Ovary (tissue), 9 donors: ENCODE results near the gene SLAIN2. TPM values are rescaled to one million over a fixed set of nuclear protein-coding genes. Genes with fewer than 3 reads are reported as not detected.
"Not testable (repeated sequence)": the region's sequence is repeated elsewhere in the genome, so short reads cannot be mapped to it uniquely, and the experiment has no call there.

Experiments
- DNase-seq, 5 donors: peaks; one replicate each; pipeline ENCODE4 v3.0.0-alpha.2; 2019 to 2020
- H3K27ac ChIP-seq, 2 donors: fragments of 200-600 bp; one replicate each; pipeline versions ENCODE4 v1.5.1 to v1.8.0; 2019 to 2022
- H3K27me3 ChIP-seq: fragments of 200-600 bp; one replicate; pipeline ENCODE4 v1.8.0; 2022
- H3K36me3 ChIP-seq: fragments of 200-600 bp; sonication (generic); one replicate; pipeline ENCODE4 v1.5.1; 2019
- H3K4me1 ChIP-seq: one replicate; pipeline ENCODE4 v1.8.1; 2013; ENCODE audit warnings: mild to moderate bottlenecking, moderate library complexity; ENCODE audit not compliant: insufficient read depth
- H3K4me3 ChIP-seq: fragments of 200-600 bp; sonication (generic); one replicate; pipeline ENCODE4 v1.5.1; 2017
- H3K9me3 ChIP-seq, 2 donors: fragments of 200-600 bp in 1 of 2; sonication (generic) in 1 of 2; one replicate each; pipeline versions ENCODE4 v1.5.1 to v1.8.1; 2013 to 2019; ENCODE audit warnings: mild to moderate bottlenecking in 1 of 2, moderate library complexity in 1 of 2
- EP300 ChIP-seq: sonication (generic); formaldehyde crosslinking; IDR thresholded peaks from one replicate; pipeline ENCODE4 v1.6.1; 2017; ENCODE audit warnings: antibody characterized with exemption
- POLR2A ChIP-seq: fragments of 450-650 bp; IDR thresholded peaks from one replicate; pipeline ENCODE4 v1.6.1; 2017; ENCODE audit warnings: antibody characterized with exemption, mild to moderate bottlenecking, moderate library complexity
- whole genome bisulfite sequencing, 3 donors: extraction: QIAGEN DNeasy Blood & Tissue Kit in 1 of 3; methylation state at CpG; one replicate each; pipeline versions ENCODE4 v1.1.5 to v1.1.7; 2013 to 2017; 5-methylcytosine and 5-hydroxymethylcytosine counted together
- intact Hi-C, 4 donors: fragments of 100-400 bp; cut with DNase I; formaldehyde crosslinking; loops; one replicate each; pipeline versions ENCODE4 v1.11.0 to v1.15.1; 2022 to 2023
- polyA plus RNA-seq, 2 donors: library from polyadenylated mRNA; stranded (reverse); fragments of 200-250 nt in 1 of 2; fragments of 350-450 nt in 1 of 2; fragmentation: Illumina TruSeq in 1 of 2; extraction: RNeasy Lipid Tissue Mini Kit (QIAGEN cat#74804) in 1 of 2; gene quantifications; one replicate each; pipeline ENCODE4 v1.2.3, GENCODE V29; 2013 to 2014
- total RNA-seq, 7 donors: library from RNA; depleted of rRNA in 2 of 7; stranded (reverse); fragments of >200 nt in 2 of 7; fragmentation: NEBNext Ultra II Directional in 3 of 7; extraction: Animal tissue kit (Norgen Biotek cat#: 25700) in 3 of 7; gene quantifications; one replicate each; pipeline versions ENCODE4 v1.1.0 to v1.2.4, GENCODE V29; 2016 to 2023
- TF ChIP-seq, protein P1 (sequence below), 3 donors: fragments of 450-650 bp in 2 of 3; fragments of 200-600 bp in 1 of 3; IDR thresholded peaks; one replicate each; pipeline versions ENCODE4 v1.5.1 to v1.8.0; 2016 to 2022; ENCODE audit warnings: antibody characterized with exemption in 3 of 3, mild to moderate bottlenecking in 1 of 3
- donor health status: DM: no; HTN: no; CAD: no; lungs with moderate emphysema.
- donor health status: DM: no; HTN: no; CAD: no.
- donor health status: Bipolar disorder and iron deficiency.
- donor health status: DM: yes; HTN: yes; CAD: no.
- donor health status: DM: no; HTN: no; CAD: no.
- donor health status: DM: yes; HTN: yes; CAD: no.

Gene SLAIN2
- total and polyA plus RNA-seq, 9 donors: 38.2 to 133 (median 81.7) TPM

- Histone ChIP-seq H3K9me3 (no peaks in the 10 kb centered on the region), H3K4me3 (no peak overlapping the region), H3K27me3 (no peaks in the 10 kb centered on the region), H3K36me3 (no peaks in the 10 kb centered on the region), H3K4me1 (no peaks in the 10 kb centered on the region), H3K27ac (no peak overlapping the region)
- 89 to 93% (median 93%) methylated on average over 3 of the region's 3 CpGs for WGBS, 3 donors
- TF ChIP-seq, protein P1, sequence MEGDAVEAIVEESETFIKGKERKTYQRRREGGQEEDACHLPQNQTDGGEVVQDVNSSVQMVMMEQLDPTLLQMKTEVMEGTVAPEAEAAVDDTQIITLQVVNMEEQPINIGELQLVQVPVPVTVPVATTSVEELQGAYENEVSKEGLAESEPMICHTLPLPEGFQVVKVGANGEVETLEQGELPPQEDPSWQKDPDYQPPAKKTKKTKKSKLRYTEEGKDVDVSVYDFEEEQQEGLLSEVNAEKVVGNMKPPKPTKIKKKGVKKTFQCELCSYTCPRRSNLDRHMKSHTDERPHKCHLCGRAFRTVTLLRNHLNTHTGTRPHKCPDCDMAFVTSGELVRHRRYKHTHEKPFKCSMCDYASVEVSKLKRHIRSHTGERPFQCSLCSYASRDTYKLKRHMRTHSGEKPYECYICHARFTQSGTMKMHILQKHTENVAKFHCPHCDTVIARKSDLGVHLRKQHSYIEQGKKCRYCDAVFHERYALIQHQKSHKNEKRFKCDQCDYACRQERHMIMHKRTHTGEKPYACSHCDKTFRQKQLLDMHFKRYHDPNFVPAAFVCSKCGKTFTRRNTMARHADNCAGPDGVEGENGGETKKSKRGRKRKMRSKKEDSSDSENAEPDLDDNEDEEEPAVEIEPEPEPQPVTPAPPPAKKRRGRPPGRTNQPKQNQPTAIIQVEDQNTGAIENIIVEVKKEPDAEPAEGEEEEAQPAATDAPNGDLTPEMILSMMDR (IDR thresholded peaks at IDR 0.05): no peak
- TF ChIP-seq POLR2A (no peak), EP300 (no peak)
- intact Hi-C loops: no loop called here
- DNase-seq: no peak
Measured at GRCh38 chr4:48450740-48451139, 109.4 kb downstream of the SLAIN2 start.

GRCh38 chr4:48451656-48452055, 110.3 kb downstream of the SLAIN2 start:
- H3K9me3 ChIP-seq, H3K36me3 ChIP-seq: not testable (repeated sequence)
- 88 to 93% (median 93%) methylated on average over 3 of the region's 3 CpGs for WGBS, 3 donors

DNA sequence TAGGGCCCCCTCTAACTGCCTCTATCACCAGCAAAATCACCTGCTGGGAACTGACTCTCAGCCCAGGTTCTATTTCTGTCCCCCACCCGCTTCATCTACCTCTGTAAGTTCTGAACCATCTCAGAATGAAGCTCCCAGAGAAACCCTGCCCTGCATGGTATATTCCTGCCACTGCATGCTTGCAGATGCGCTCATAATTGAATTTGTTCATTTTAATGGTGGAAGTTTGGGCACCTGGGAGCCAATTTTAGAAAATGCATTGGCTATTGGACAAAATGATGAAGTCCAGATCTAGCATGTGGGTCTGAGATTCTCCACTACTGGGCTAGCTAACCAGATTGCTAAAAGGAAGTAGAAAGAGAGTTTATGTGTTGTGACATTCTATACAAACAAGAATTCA, 113.3 kb downstream of the SLAIN2 start:
- intact Hi-C loops: no loop called here
- Histone ChIP-seq H3K27me3 (no peaks in the 10 kb centered on the region), H3K9me3 (no peaks in the 10 kb centered on the region), H3K27ac (no peak overlapping the region), H3K4me1 (no peaks in the 10 kb centered on the region), H3K4me3 (no peak overlapping the region), H3K36me3 (no peaks in the 10 kb centered on the region)
- DNase-seq: no peak
- TF ChIP-seq EP300 (no peak), POLR2A (no peak)
- TF ChIP-seq, protein P1 (IDR thresholded peaks at IDR 0.05): no peak
- WGBS, 3 donors: 92 to 97% (median 97%) methylated on average over 2 of the region's 2 CpGs

More at GRCh38 chr4:48451656-48452055, 110.3 kb downstream of the SLAIN2 start:
- H3K27ac ChIP-seq, H3K27me3 ChIP-seq, DNase-seq, H3K4me3 ChIP-seq, intact Hi-C loops, H3K4me1 ChIP-seq: not testable (repeated sequence)

DNA sequence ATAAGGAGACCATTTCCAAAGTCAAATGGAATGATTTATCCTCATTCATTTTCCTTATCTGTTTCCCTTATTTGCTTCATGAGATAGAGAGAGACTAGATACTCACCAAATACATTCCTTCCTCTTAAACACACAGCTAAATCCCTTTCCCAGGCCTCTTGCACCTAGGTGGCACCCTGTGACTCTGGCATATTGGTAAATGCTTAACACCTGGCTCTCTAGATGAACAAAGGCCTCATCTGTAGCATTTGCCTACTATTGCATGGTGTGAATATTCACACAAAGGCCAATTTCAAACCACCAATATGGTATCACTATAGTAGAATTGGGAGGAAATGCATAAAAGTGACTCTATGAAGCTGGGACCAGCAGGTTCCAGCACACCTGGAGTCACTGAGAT, 119.7 kb downstream of the SLAIN2 start:
- no peak overlapping the region for H3K4me3 ChIP-seq
- no peak for DNase-seq
- intact Hi-C loops: no loop called here

DNA sequence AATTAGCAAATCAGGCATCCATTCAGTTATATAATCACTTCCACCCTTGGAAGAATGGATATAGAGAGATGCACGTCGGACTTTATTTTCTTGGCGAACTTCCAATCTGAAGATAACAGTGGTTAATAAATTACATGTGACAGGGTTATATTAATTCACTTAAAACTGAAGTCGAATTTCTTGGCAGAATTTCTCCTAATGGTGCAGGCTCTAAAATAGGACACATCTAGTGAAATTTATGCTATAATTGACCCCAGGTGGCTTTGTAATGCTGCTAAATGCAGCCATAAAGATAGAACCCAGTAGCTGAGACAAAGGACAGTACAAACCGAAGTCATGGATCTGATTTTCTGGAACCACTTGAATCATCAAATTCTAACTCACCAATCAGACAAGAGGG, 121.0 kb downstream of the SLAIN2 start:
- H3K9me3 ChIP-seq: no peaks in the 10 kb centered on the region
- WGBS, 3 donors: 7 to 10% (median 10%) methylated on average over 5 of the region's 5 CpGs
- no peak overlapping the region for H3K27ac ChIP-seq
- H3K4me3 ChIP-seq: no peak overlapping the region
- no peaks in the 10 kb centered on the region for H3K36me3 ChIP-seq
- TF ChIP-seq, protein P1 (IDR thresholded peaks at IDR 0.05): no peak
- TF ChIP-seq EP300 (no peak), POLR2A (no peak)
- intact Hi-C loops: no loop called here
- DNase-seq: no peak
- H3K27me3 ChIP-seq: no peaks in the 10 kb centered on the region
- H3K4me1 ChIP-seq: no peaks in the 10 kb centered on the region

More for the DNA sequence above, 119.7 kb downstream of the SLAIN2 start:
- H3K27ac ChIP-seq: no peak overlapping the region
- no peaks in the 10 kb centered on the region for H3K9me3 ChIP-seq
- no peaks in the 10 kb centered on the region for H3K36me3 ChIP-seq
- H3K27me3 ChIP-seq: no peaks in the 10 kb centered on the region
- no peaks in the 10 kb centered on the region for H3K4me1 ChIP-seq
- TF ChIP-seq EP300 (no peak), POLR2A (no peak)
- TF ChIP-seq, protein P1 (IDR thresholded peaks at IDR 0.05): no peak
